ENCODE results near the gene ENPP3. TPM values are rescaled to one million over a fixed set of nuclear protein-coding genes. Genes with fewer than 3 reads are reported as not detected.

The ENPP3 gene
- total RNA-seq, 2 experiments from 2014 or later, result 1.3 to 2.3 TPM

DNA sequence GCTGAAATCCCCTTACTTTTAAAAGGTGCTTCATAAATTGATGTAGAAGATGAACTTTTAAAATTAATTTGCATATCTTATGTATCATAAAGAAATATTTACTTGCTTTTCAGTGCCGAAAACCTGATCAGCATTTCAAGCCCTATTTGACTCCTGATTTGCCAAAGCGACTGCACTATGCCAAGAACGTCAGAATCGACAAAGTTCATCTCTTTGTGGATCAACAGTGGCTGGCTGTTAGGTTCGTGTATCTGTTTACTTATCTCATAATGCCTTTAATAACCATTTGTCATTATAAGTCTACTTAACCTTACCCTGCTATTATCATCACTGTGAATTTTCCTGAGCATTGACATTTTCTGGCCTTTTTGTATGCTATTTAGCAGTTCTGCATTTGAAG lies 56.3 kb downstream of the ENPP3 start:
- no peak overlapping the region for H3K4me3 ChIP-seq (ENCODE audit: low read depth, low read length, poor library complexity, severe bottlenecking)
- no peak overlapping the region for H2AFZ ChIP-seq (ENCODE audit: low read length)
- TF ChIP-seq EZH2phosphoT487 (IDR thresholded peaks at IDR 0.05; ENCODE audit: borderline replicate concordance, low read depth, low read length), result no peak
- TF ChIP-seq CTCF (conservative IDR thresholded peaks at IDR 0.05; ENCODE audit: low read length), result no peak
- ChIA-PET POLR2A (interaction anchor here (0.6 kb wide), 1 partner anchor 1120 kb away, joined by 4 read pairs; no protein-coding TSS in a partner anchor), CTCF (ENCODE audit: unreplicated experiment) (no interaction called here)
- no peak for DNase-seq (ENCODE audit: low spot score)
- no peak overlapping the region for H3K27ac ChIP-seq (ENCODE audit: low read depth, low read length, poor library complexity, severe bottlenecking)
- H3K9me3 ChIP-seq (ENCODE audit: low read length), result no peaks in the 10 kb centered on the region
- BruUV-seq (replicated peaks), result no TSS peak
- no peaks in the 10 kb centered on the region for H3K36me3 ChIP-seq (ENCODE audit: insufficient read depth, low read length)
- H3K4me2 ChIP-seq (ENCODE audit: low read length), result no peak overlapping the region
- intact Hi-C loops (cut with micrococcal nuclease; ENCODE audit: unreplicated experiment), result no loop called here
- H3K4me1 ChIP-seq (ENCODE audit: insufficient read depth, low read length, poor library complexity, severe bottlenecking), result peaks cover 8% of the 10 kb centered on the region
- H4K20me1 ChIP-seq (ENCODE audit: insufficient read depth, low read length), result no peaks in the 10 kb centered on the region
- no peaks in the 10 kb centered on the region for H3K9me2 ChIP-seq (ENCODE audit: insufficient read depth, low read length)
- H3K79me2 ChIP-seq (ENCODE audit: insufficient read depth, low read depth, low read length), result no peaks in the 10 kb centered on the region

DNA sequence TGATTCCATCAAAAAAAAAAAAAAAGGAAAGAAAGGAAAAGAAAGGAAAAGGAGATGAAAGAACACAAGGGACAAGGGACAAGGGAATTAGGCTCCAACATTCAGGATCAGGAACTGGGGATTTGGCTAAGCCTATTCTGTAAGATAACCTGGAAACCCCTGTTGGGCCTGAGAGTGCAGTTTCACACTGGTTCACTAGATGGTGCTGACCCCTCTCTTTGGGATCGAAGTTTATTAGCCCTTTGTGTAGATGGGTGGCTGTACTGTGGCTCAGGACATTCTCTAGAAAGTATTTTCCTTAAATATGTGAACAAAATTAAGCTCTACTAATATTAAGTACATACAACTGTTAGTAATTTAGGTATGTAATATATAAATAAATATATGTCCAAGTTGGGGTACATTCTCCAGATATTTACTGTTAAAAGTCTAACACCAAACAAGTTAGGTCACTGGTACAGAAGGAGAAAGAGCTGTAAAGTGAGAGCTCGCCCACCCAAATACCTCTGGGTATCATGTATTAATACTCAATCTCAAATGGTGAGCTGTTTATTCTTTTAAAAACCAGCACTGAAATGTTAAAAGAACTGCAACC lies 57.8 kb downstream of the ENPP3 start:
- DNase-seq (ENCODE audit: low spot score), result peak; percentile 57

More for the DNA sequence above, 57.8 kb downstream of the ENPP3 start:
- ChIA-PET CTCF (ENCODE audit: unreplicated experiment) (interaction anchor here (0.8 kb wide), 1 partner anchor 215 kb away, joined by 4 read pairs; no protein-coding TSS in a partner anchor), POLR2A (no interaction called here)
- intact Hi-C loops (cut with micrococcal nuclease; ENCODE audit: unreplicated experiment), result no loop called here
- H3K9me2 ChIP-seq (ENCODE audit: insufficient read depth, low read length), result no peaks in the 10 kb centered on the region
- no peak overlapping the region for H2AFZ ChIP-seq (ENCODE audit: low read length)
- no peaks in the 10 kb centered on the region for H3K36me3 ChIP-seq (ENCODE audit: insufficient read depth, low read length)
- no peaks in the 10 kb centered on the region for H4K20me1 ChIP-seq (ENCODE audit: insufficient read depth, low read length)
- no peaks in the 10 kb centered on the region for H3K79me2 ChIP-seq (ENCODE audit: insufficient read depth, low read depth, low read length)
- TF ChIP-seq CTCF (conservative IDR thresholded peaks at IDR 0.05; ENCODE audit: low read length) (peak; percentile 82), EZH2phosphoT487 (IDR thresholded peaks at IDR 0.05; ENCODE audit: borderline replicate concordance, low read depth, low read length) (no peak)
- BruUV-seq (replicated peaks), result no TSS peak
- H3K4me1 ChIP-seq (ENCODE audit: insufficient read depth, low read length, poor library complexity, severe bottlenecking), result peaks cover 8% of the 10 kb centered on the region
- no peak overlapping the region for H3K4me3 ChIP-seq (ENCODE audit: low read depth, low read length, poor library complexity, severe bottlenecking)
- no peak overlapping the region for H3K27ac ChIP-seq (ENCODE audit: low read depth, low read length, poor library complexity, severe bottlenecking)
- no peaks in the 10 kb centered on the region for H3K9me3 ChIP-seq (ENCODE audit: low read length)
- H3K4me2 ChIP-seq (ENCODE audit: low read length), result no peak overlapping the region

Measured in OCI-LY7 (cell line).